GM21717 (cell line): ENCODE measurements around the gene SBDS.
"Not testable (repeated sequence)": the region's sequence is repeated elsewhere in the genome, so short reads cannot be mapped to it uniquely, and the experiment has no call there.

Source experiments
- ATAC-seq: cut with Tn5 transposase; IDR thresholded peaks from one replicate; pipeline ENCODE4 v1.9.1; 2021; ENCODE audit warnings: mild to moderate bottlenecking, moderate library complexity; ENCODE audit not compliant: unreplicated experiment

Gene SBDS

GRCh38 chr7:66995050-66995776 lies at the start of gene SBDS:
SBDS (minus strand) TSS chr7:66995586; CDS start chr7:66995417, 169 bp downstream.
- peak; percentile 57 for ATAC-seq

DNA sequence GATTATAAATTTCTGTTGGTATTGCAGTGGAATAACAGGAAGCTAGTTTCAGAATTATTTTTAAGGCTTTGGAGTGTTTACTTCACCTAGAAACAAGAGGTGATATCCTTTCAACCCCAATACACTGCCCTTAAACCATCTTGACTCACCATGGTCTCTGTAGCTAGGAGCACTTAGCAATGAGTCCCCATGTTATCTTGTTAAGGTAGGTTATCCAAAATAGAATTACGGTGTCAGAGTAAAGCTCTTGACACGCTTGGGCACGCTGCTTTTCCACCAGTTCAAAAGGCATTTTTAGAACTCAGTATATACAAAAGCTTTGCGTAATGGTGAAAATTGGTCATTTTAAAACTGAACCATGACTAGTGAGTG lies 48.2 kb upstream of the SBDS start:
- ATAC-seq = not testable (repeated sequence)

GRCh38 chr7:67042781-67043558 lies 47.6 kb upstream of the SBDS start:
- ATAC-seq = not testable (repeated sequence)

DNA sequence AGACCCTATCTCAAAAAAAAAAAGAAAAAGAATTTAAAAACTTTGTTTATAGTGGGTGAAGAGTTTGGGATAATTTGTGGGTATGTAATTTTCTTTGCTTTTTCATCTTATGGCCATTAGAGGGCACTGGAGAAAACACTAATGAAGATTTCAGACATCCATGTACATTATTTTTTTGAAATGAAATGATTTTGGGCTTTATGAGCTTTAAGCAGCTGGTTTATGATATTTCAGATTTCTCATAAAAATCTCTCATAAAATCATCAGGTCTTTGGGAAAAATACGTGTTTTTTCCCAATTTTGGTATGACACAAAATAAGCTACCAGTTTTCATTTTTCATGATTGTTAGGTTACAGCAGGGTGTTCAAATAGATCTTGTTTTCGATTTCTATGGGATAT lies 45.4 kb upstream of the SBDS start:
- not testable (repeated sequence) for ATAC-seq

DNA sequence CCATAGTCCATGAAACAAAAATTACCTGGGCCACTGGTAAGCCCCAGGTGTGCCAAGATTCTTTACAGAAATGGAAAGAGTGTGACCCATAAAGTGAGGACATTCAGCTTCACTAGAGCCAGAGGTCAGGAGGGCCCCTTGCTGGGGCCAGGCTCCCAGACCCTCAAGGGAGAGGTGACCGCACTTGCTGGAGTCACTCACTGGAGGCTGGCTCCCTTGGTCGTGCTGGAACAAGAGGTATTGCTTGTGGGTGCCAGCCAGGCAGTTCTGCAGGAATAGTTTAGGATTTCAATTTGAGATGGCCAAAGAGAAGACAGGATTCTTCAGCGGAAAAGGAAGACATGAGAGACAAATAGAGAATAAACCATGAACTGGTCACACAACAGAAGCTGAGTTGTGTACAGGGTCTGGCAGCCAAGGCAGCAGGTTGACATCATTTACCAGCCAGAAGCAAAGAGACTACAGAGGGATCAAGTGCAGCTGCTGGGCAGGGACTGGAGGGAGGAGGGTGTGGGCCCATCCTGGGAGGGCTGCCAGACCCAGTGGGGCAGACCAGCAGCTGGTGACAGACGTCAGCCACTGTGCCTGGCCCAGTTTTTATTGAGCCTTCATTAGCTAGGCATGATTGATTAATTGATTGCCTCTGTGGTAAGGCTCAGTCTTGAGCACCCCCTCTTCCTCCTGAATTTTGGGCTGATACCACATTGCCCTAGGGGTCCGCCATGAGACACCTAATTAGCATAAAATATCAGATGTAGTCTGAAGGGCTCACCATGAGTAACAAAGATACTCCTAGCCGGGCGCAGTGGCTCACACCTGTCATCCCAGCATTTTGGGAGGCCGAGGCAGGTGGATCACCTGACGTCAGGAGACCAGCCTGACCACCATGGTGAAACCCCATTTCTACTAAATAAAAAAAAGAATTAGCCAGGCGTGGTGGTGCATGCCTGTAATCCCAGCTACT lies 41.3 kb upstream of the SBDS start:
- ATAC-seq = not testable (repeated sequence)

DNA sequence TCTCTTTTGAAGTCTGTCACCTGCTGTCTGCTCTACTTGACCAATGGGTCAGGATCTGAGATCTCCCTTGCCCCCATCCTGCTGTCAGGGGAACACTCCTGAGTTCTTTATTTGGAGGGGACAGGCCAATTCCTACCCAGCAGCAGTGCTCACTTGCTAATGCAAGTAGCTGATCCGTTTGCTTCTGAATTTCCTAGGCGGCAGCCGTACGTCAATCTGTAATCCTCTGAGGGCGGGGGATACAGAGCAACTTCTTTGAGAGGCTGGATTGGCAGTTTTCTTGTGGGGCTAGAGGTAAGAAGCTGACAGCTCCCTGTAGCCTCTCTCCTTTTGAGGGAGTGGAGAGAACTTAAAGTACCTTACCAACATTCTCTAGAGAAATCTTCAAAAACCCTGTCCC lies 37.9 kb upstream of the SBDS start:
- no peak for ATAC-seq

DNA sequence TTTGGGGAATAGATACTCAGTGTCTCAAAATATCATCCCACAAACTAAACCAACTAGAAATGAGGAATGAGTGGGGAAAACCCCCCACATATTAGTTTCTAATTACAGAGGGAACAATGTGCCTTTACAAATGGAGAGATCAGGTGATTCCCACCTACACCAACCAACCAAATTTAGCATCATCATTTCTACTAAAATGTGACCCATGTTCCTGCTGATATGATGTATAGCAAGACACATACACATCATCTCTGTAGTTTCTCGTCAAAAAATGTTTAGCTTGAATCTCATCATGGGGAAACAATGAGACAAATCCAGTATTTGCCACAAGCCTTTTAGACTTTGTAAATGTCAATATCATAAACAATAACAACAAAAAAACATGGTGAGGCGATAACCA lies 36.3 kb upstream of the SBDS start:
- ATAC-seq = not testable (repeated sequence)

DNA sequence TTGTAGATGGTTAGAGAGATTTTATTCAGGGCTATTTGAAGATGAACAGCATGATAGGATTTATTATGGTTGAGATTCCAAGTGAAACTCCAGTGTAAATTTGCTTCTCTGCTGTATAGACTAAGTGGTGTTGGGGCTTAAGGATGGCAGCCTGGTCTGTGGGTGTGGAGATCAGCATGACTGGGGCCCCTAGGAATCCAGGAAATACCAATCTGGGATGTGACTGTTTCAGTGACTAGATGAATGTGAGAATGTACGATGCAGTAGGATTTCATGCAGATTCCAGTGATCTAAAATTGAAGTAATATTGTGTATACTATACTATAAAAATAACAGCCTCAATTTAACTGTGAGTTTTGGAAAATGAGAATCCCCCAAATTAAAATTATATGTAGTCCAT lies 30.1 kb upstream of the SBDS start:
- ATAC-seq = not testable (repeated sequence)

- ATAC-seq = no peak
Observed at GRCh38 chr7:67022511-67022910, 27.1 kb upstream of the SBDS start.

GRCh38 chr7:67021260-67021659 lies 25.9 kb upstream of the SBDS start:
- no peak for ATAC-seq

DNA sequence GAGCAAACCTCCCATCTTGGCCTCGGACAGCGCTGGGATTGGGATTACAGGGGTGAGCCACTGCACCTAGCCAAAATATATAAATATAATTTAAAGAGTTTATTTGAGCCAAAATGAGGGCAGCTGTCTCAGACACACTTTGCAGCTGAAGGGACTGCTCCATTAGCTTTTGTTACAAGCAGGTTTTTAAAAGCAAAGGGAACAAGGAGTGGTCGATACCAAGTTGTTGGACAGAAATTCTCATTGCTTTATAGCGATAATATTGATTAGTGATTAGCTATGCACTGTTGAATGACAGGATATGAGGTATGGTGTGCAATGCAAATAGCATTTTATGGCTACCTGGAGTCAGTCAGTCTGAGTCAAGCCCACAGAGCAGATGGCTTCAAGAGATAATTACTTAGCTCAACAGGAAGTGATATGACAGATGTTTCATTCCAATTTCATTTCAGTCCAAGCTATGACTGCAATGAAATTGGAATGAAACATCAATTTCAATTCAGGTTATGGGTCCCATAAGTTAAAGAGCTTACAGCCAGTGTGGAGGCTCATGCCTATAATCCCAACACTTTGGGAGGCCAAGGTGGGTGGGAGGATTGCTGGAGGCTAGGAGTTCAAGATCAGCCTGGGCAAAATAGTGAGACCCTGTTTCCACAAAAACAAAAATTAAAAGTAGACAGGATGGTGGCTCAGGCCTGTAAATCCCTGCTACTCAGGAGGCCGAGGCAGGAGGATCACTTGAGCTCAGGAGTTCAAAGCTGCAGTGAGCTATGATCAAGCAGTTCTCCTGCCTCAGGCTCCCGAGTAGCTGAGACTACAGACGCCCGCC lies 24.4 kb upstream of the SBDS start:
- ATAC-seq = no peak

DNA sequence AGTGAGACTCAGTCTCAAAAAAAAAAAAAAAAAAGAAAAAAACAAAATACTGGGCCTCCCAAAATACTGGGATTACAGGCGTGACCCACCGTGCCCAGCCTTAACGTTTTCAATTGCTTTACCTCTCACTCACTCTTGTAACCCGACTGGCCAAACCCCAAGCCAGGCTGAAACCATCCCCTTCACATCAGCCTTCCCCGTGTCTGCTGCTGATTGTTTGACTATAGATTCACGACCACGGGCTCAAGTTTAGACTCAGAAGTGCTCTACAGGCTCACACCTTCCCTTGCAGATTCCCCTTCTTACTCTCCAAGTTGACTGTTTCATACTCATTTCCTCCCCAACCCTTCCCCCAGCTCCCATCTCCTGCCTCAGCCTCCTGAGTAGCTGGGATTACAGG lies 23.6 kb upstream of the SBDS start:
- no peak for ATAC-seq

DNA sequence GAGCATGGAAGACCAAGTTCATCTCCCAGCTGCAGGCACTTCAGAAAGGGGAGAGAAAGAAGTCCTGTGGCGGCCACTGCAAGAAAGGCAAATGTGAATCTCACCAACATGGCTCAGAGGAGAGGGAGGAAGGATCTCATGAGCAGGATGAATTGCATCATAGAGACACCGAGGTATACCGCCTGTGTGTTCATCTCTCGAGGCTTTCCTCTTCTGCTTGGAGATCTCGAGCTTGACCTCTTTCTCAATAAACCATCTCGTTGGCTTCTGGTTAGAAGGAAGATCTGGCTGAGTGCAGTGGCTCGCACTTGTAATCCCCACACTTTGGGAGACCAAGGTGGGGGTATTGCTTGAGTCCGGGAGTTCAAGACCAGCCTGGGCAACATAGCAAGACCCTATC lies 22.6 kb upstream of the SBDS start:
- ATAC-seq = not testable (repeated sequence)

- ATAC-seq = not testable (repeated sequence)
Observed at GRCh38 chr7:67014076-67014622, 18.8 kb upstream of the SBDS start.

- ATAC-seq = not testable (repeated sequence)
Observed at GRCh38 chr7:67009677-67010076, 14.3 kb upstream of the SBDS start.

GRCh38 chr7:67008260-67008659 lies 12.9 kb upstream of the SBDS start:
- ATAC-seq = no peak

DNA sequence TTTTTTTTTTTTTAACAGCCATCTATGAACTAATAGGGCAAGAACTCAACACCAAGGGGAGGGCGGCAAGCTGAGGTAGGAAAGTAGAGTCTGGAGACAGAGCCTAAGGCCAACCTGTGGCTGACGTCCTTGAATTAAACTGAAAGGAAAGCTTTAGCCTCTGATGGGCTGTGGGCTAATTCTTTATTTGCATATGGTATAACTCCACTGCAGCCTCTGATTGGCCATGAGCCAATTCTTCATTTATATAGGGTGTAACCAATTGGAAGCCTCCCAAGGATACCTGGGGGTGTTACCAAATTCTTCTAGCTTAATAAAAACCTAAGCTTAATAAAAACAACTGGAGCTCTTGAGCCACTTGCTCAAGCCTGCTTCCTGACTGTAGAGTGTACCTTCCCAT lies 11.6 kb upstream of the SBDS start:
- no peak for ATAC-seq

- not testable (repeated sequence) for ATAC-seq
Observed at GRCh38 chr7:67004145-67004544, 8.8 kb upstream of the SBDS start.

DNA sequence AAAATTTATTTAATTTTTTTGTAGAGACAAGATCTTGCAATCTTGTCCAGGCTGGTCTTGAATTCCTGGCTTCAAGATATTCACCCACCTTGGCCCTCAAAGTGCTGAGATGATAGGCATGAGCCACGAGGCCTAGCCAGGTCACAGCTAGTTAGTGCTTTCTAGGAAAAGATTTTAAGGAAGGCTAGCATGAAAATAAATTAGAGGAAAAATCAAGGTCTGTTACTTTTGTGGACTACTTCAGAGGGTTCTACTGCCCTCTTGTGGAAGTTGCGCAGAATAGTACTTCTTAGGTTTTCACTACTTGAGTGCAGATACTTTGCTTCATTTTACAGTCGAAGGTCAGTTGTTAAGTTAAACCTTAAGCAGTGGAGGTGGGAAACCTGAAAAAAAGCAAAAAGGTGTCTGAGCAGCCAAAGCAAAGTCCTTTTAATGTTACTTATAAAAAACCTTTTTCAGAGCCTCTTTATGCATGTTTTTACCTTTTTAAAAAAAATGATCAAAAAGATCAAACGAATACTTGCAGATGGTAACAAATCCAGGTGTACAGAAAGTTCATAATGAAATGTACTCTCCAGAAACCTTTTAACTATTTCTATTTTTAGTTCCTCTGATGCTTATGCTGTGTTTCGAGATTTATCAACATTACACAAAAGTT lies 5.3 kb upstream of the SBDS start:
- not testable (repeated sequence) for ATAC-seq
